B cell (primary cell): ENCODE measurements around the gene SPECC1L. TPM values are rescaled to one million over a fixed set of nuclear protein-coding genes. Genes with fewer than 3 reads are reported as not detected.

ENCODE experiments used
- ATAC-seq: fragments of 200-7000 bp; cut with Tn5 transposase; one replicate; pipeline ENCODE4 v1.10.0; 2021; ENCODE audit warnings: low read depth, mild to moderate bottlenecking, moderate number of reproducible peaks, moderate library complexity
- CTCF ChIA-PET: fragments of 350-600 bp; sonication (Branson Sonifier 250); formaldehyde crosslinking; loops from one replicate; lab custom pipeline; 2021; ENCODE audit warnings: antibody characterized with exemption, inconsistent platforms; lab: Charles Lee
- POLR2A ChIA-PET: fragments of 350-600 bp; sonication (Branson Sonifier 250); formaldehyde crosslinking; loops from one replicate; lab custom pipeline; 2021; ENCODE audit warnings: antibody characterized with exemption; lab: Charles Lee
- DNase-seq: peaks from one replicate; pipeline ENCODE4 v3.0.0; 2013
- H2AFZ ChIP-seq: 2 replicates; pipeline ENCODE4 v1.6.1; 2012; ENCODE audit warnings: mild to moderate bottlenecking, low read depth, low read length; ENCODE audit not compliant: insufficient read depth, poor library complexity, severe bottlenecking
- H3K27ac ChIP-seq, 2 donors: 1 replicate in 1 of 2; 2 replicates in 1 of 2; pipeline ENCODE4 v1.5.1; 2012 to 2013; ENCODE audit warnings: low read length in 2 of 2, mild to moderate bottlenecking in 2 of 2, moderate library complexity in 1 of 2
- H3K27me3 ChIP-seq, 4 experiments: fragments of 200-600 bp in 1 of 4; sonication (generic) in 1 of 4; replicated peaks in 1 of 4; 1 replicate in 2 of 4; 2 replicates in 2 of 4; pipeline versions ENCODE4 v1.6.1 to v1.7.0; 2013 to 2016; ENCODE audit warnings: low read length in 3 of 4, mild to moderate bottlenecking in 2 of 4, mixed read lengths in 1 of 4, moderate library complexity in 1 of 4; ENCODE audit not compliant: insufficient read depth in 4 of 4, control insufficient read depth in 3 of 4; ENCODE audit errors: control extremely low read depth in 1 of 4
- H3K36me3 ChIP-seq, 2 experiments: replicated peaks in 1 of 2; 1 replicate in 1 of 2; 2 replicates in 1 of 2; pipeline versions ENCODE4 v1.6.1 to v1.7.1; 2013; ENCODE audit warnings: low read length in 1 of 2; ENCODE audit not compliant: insufficient read depth in 2 of 2, control insufficient read depth in 1 of 2; ENCODE audit errors: control extremely low read depth in 1 of 2, extremely low read depth in 1 of 2
- H3K4me1 ChIP-seq, 2 donors: fragments of 200-600 bp in 1 of 2; sonication (generic) in 1 of 2; 1 replicate in 1 of 2; 2 replicates in 1 of 2; pipeline versions ENCODE4 v1.5.1 to v1.6.1; 2013 to 2017; ENCODE audit warnings: low read length in 2 of 2; ENCODE audit not compliant: control insufficient read depth in 2 of 2, insufficient read depth in 2 of 2
- H3K4me2 ChIP-seq: replicated peaks from 2 replicates; pipeline ENCODE3; 2012; ENCODE audit warnings: mild to moderate bottlenecking, low read depth, low read length; ENCODE audit not compliant: poor library complexity, severe bottlenecking
- H3K4me3 ChIP-seq, 5 experiments: fragments of 200-600 bp in 1 of 5; sonication (generic) in 1 of 5; 1 replicate in 3 of 5; 2 replicates in 2 of 5; pipeline versions ENCODE4 v1.5.1 to v1.7.0; 2011 to 2016; ENCODE audit warnings: low read length in 4 of 5, mild to moderate bottlenecking in 4 of 5, low read depth in 2 of 5, control low read depth in 1 of 5, moderate library complexity in 1 of 5; ENCODE audit not compliant: insufficient read depth in 1 of 5; ENCODE audit errors: control extremely low read depth in 1 of 5, extremely low read depth in 1 of 5
- H3K79me2 ChIP-seq: fragments of 200-600 bp; sonication (generic); one replicate; pipeline ENCODE4 v1.6.0; 2016; ENCODE audit warnings: low read length; ENCODE audit not compliant: control insufficient read depth, insufficient read depth
- H3K9ac ChIP-seq: fragments of 200-600 bp; sonication (generic); 2 replicates; pipeline ENCODE4 v1.6.1; 2017; ENCODE audit warnings: mild to moderate bottlenecking, low read length, moderate library complexity
- H3K9me3 ChIP-seq, 3 donors: one replicate each; pipeline versions ENCODE4 v1.6.1 to v1.7.1; 2013; ENCODE audit warnings: low read length in 2 of 3; ENCODE audit not compliant: control insufficient read depth in 2 of 3, insufficient read depth in 1 of 3; ENCODE audit errors: control extremely low read depth in 1 of 3
- H4K20me1 ChIP-seq: 2 replicates; pipeline ENCODE4 v1.6.0; 2012; ENCODE audit warnings: mild to moderate bottlenecking, low read length; ENCODE audit not compliant: insufficient read depth, control insufficient read depth, poor library complexity, severe bottlenecking
- H3K27ac Mint-ChIP-seq: one replicate; pipeline ENCODE4 v1.8.0; 2021; ENCODE audit warnings: mixed read lengths
- H3K27me3 Mint-ChIP-seq: one replicate; pipeline ENCODE4 v1.8.0; 2021; ENCODE audit warnings: mixed read lengths
- H3K4me1 Mint-ChIP-seq: one replicate; pipeline ENCODE4 v1.8.0; 2021; ENCODE audit warnings: mixed read lengths
- H3K4me3 Mint-ChIP-seq: one replicate; pipeline ENCODE4 v1.8.0; 2021; ENCODE audit warnings: mixed read lengths
- H3K9me3 Mint-ChIP-seq: one replicate; pipeline ENCODE4 v1.8.0; 2022; ENCODE audit warnings: mixed read lengths; ENCODE audit not compliant: insufficient read depth
- CTCF ChIP-seq: fragments of 200-600 bp; IDR thresholded peaks from one replicate; pipeline ENCODE4 v1.8.0; 2022; ENCODE audit warnings: antibody characterized with exemption, mild to moderate bottlenecking
- EZH2 ChIP-seq: IDR thresholded peaks from 2 replicates; pipeline ENCODE4 v1.6.1; 2012; ENCODE audit warnings: borderline replicate concordance, low read depth, mild to moderate bottlenecking, moderate library complexity, low read length; ENCODE audit not compliant: insufficient read depth, poor library complexity, severe bottlenecking
- WGBS: methylation state at CpG from one replicate; pipeline ENCODE4 v1.1.5; 2013; ENCODE audit warnings: missing lambda C conversion rate; ENCODE audit not compliant: insufficient coverage; 5-methylcytosine and 5-hydroxymethylcytosine counted together
- intact Hi-C: fragments of 100-400 bp; cut with micrococcal nuclease; formaldehyde crosslinking; loops from one replicate; pipeline ENCODE4 v1.10.0; 2022
- polyA plus RNA-seq: library from polyadenylated mRNA; depleted of rRNA; stranded (reverse); fragments of >200 nt; gene quantifications from 2 replicates; pipeline ENCODE4 v1.2.3, GENCODE V29; 2012
- total RNA-seq, 2 donors: library from RNA; stranded (reverse); fragments of 120-200 nt in 1 of 2; gene quantifications; 1 replicate in 1 of 2; 2 replicates in 1 of 2; pipeline versions ENCODE4 v1.2.3 to v1.2.4, GENCODE V29; 2013 to 2022

The SPECC1L gene
- total and polyA plus RNA-seq, 2 donors (not counting 1 experiment from before 2014, with no cell fraction given), result 14.4 to 85.3 TPM

- no peaks in the 10 kb centered on the region for H3K27me3 ChIP-seq
- intact Hi-C loops, result loop anchor here (1.0 to 10.0 kb wide), 7 partner anchors 10 to 1130 kb away; partner anchors contain the start of genes DERL3, GRK3, GUCD1 and SNRPD3
- Mint-ChIP-seq H3K9me3 (no peaks in the 10 kb centered on the region), H3K4me1 (peaks cover 92% of the 10 kb centered on the region), H3K27ac (peak overlapping the region; percentile 97), H3K27me3 (no peaks in the 10 kb centered on the region), H3K4me3 (peak overlapping the region; percentile 80)
- no peaks in the 10 kb centered on the region for H3K9me3 ChIP-seq
- peaks cover 0 to 18% of the 10 kb centered on the region in 2 experiments for H3K36me3 ChIP-seq
- H3K27ac ChIP-seq, result peak overlapping the region; percentile 98 to 99
- WGBS, result 31% methylated on average over 15 of the region's 16 CpGs
- no peak for TF ChIP-seq CTCF
- no peak for TF ChIP-seq EZH2
- H3K4me2 ChIP-seq, result peak overlapping the region; percentile 78
- H2AFZ ChIP-seq, result no peak overlapping the region
- POLR2A ChIA-PET, result interaction anchor here (0.7 to 4.8 kb wide), 8 partner anchors 8 to 424 kb away, joined by 3 to 42 read pairs (median 4); partner anchors contain the start of genes ADORA2A and GUCD1
- peaks cover 76% of the 10 kb centered on the region for H3K79me2 ChIP-seq
- H3K4me3 ChIP-seq, result peak overlapping the region; percentile 14 to 40 (median 34)
- peaks cover 5% of the 10 kb centered on the region for H4K20me1 ChIP-seq
- ATAC-seq (peak; percentile 73), DNase-seq (peak; percentile 91)
- peak overlapping the region; percentile 55 for H3K9ac ChIP-seq
- CTCF ChIA-PET, result interaction anchor here (1.0 to 8.3 kb wide), 10 partner anchors 11 to 120 kb away, joined by 3 to 147 read pairs (median 4); partner anchors contain the start of genes ADORA2A and GUCD1
- H3K4me1 ChIP-seq, result peaks cover 93 to 97% of the 10 kb centered on the region in 2 donors
Observed at GRCh38 chr22:24434471-24435322, 164.1 kb downstream of the SPECC1L start.
